Activated naive CD4-positive, alpha-beta T cell treated with anti-CD3 and anti-CD28 coated beads, Interleukin-2, amount 50 U/mL, for 16 hours (primary cell): ENCODE data around the gene BTBD17.

Experiments used
- DNase-seq: peaks from one replicate; pipeline ENCODE4 v3.0.0-alpha.2; 2020

Gene BTBD17

GRCh38 chr17:74358697-74359096 is 3.0 kb downstream of the BTBD17 start:
- DNase-seq: no peak

- DNase-seq: no peak
Observed at GRCh38 chr17:74357466-74357809, 4.2 kb downstream of the BTBD17 start.

- no peak for DNase-seq
Observed at GRCh38 chr17:74356646-74357465, 4.8 kb downstream of the BTBD17 start.

- no peak for DNase-seq
Observed at GRCh38 chr17:74355065-74355464, 6.6 kb downstream of the BTBD17 start.

GRCh38 chr17:74354561-74354960 is 7.1 kb downstream of the BTBD17 start:
- no peak for DNase-seq

- DNase-seq: peak; percentile 33
Observed at GRCh38 chr17:74354123-74354522, 7.5 kb downstream of the BTBD17 start.

GRCh38 chr17:74353446-74354060 is 8.1 kb downstream of the BTBD17 start:
- DNase-seq: no peak

- DNase-seq: no peak
Observed at GRCh38 chr17:74351552-74352210, 10.0 kb downstream of the BTBD17 start.

GRCh38 chr17:74350486-74350885 is 11.2 kb downstream of the BTBD17 start:
- no peak for DNase-seq

- no peak for DNase-seq
Observed at GRCh38 chr17:74349120-74349519, 12.5 kb downstream of the BTBD17 start.

GRCh38 chr17:74347646-74348045 is 14.0 kb downstream of the BTBD17 start:
- no peak for DNase-seq

- no peak for DNase-seq
Observed at GRCh38 chr17:74345433-74346241, 16.0 kb downstream of the BTBD17 start.

- DNase-seq: no peak
Observed at GRCh38 chr17:74344658-74345057, 17.0 kb downstream of the BTBD17 start.

GRCh38 chr17:74343526-74344284 is 18.0 kb downstream of the BTBD17 start:
- DNase-seq: no peak

- no peak for DNase-seq
Observed at GRCh38 chr17:74343121-74343520, 18.5 kb downstream of the BTBD17 start.

- DNase-seq: no peak
Observed at GRCh38 chr17:74342224-74342623, 19.4 kb downstream of the BTBD17 start.

- DNase-seq: no peak
Observed at GRCh38 chr17:74340470-74341023, 21.1 kb downstream of the BTBD17 start.

GRCh38 chr17:74339537-74340195 is 22.0 kb downstream of the BTBD17 start:
- no peak for DNase-seq

- no peak for DNase-seq
Observed at GRCh38 chr17:74337834-74338500, 23.7 kb downstream of the BTBD17 start.

- DNase-seq: no peak
Observed at GRCh38 chr17:74336307-74336706, 25.4 kb downstream of the BTBD17 start.

- no peak for DNase-seq
Observed at GRCh38 chr17:74335529-74336062, 26.1 kb downstream of the BTBD17 start.
